CD4-positive, alpha-beta T cell treated with Interleukin-15 for 4 hours (primary cell): ENCODE results near the gene CLEC2A.
"Not testable (repeated sequence)": the region's sequence is repeated elsewhere in the genome, so short reads cannot be mapped to it uniquely, and the experiment has no call there.

Experiments used
- DNase-seq: peaks from one replicate; pipeline ENCODE4 v3.0.0-alpha.2; 2020; ENCODE audit warnings: low spot score

CLEC2A gene, protein sequence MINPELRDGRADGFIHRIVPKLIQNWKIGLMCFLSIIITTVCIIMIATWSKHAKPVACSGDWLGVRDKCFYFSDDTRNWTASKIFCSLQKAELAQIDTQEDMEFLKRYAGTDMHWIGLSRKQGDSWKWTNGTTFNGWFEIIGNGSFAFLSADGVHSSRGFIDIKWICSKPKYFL

DNA sequence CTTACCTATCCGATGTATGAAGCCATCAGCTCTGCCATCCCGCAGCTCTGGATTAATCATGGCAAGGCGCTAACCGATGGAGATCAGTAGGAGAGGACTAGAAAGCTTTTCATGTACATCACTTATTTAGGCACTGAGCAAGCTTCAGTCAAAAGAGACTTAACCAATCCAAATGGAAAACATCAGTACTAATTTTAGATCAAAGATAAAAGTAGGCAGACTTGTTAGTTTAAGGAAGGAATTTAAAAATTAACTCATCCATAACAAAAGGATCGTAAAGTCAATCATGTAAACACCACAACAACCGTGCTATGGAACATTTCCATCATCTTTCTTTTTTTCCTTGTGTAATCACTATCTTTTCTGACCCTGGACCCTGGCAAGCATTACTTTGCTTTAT lies at the start of gene CLEC2A:
CLEC2A (minus strand) TSS at position 101 of the 400 bp plus-strand sequence; CDS start at position 60, 41 bp downstream.
- DNase-seq = no peak

DNA sequence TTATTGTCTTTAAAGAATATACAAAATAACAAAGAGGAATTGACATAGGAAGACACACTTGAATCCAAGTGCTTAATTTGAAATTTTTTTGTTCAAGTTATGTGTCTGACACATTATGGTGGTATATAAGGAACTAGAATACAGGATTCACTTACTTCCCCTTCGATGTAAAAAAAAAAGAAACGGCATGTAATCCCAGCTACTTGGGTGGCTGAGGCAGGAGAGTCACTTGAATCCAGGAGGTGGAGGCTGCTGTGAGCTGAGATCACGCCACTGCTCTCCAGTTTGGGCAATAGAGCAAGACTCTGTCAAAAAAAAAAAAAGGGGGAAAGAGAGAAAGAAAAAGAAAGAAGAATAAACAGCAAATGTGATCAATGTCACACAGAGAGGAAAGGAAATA lies 48.0 kb upstream of the CLEC2A start:
- no peak for DNase-seq

DNA sequence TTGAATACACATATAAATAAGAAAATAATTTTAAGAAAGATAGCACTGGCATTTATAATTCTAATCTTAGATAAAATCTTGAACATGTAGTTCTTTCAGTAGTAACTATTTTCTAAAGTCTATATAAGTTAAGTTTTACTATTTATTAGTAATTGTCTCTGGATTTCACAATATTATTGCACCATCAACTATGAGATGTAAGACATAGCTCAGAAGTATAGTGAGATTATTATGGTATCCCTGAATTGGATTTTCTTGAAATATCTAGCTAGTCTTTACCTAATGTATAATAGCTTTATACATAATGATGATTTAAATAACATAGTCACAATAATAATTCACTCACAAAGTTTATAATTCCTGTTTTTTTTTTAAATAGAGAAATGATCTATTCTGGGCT lies 45.7 kb upstream of the CLEC2A start:
- DNase-seq = no peak

DNA sequence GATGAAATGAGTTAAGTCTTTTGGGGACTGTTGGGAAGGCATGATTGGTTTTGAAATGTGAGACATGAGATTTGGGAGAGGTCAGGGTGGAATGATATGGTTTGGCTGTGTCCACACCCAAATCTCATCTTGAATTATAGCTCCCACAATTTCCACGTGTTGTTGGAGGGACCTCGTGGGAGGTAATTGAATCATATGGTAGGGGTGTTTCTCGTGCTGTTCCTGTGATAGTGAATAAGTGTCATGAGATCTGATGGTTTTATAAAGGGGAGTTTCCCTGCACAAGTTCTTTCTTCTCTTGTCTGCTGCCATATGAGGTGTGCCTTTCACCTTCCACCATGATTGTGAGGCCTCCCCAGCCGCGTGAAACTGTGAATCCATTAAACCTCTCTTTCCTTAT lies 44.5 kb upstream of the CLEC2A start:
- DNase-seq = not testable (repeated sequence)

DNA sequence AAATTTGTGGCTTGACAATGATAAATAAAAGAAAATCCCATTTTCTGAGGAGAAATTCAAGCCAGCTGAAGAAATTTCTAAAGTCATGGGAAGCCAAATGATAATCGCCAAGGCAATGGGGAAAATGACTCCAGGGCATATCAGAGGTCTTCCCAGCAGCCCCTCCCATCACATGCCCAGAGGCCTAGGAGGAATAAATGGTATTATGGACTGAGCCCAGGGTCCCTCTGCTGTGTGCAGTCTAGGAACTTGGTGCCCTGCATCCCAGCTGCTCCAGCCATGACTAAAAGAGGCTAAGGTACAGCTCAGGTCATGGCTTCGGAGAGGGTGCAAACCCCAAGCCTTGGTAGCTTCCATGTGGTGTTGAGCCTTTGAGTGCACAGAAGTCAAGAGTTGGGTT lies 43.4 kb upstream of the CLEC2A start:
- no peak for DNase-seq

DNA sequence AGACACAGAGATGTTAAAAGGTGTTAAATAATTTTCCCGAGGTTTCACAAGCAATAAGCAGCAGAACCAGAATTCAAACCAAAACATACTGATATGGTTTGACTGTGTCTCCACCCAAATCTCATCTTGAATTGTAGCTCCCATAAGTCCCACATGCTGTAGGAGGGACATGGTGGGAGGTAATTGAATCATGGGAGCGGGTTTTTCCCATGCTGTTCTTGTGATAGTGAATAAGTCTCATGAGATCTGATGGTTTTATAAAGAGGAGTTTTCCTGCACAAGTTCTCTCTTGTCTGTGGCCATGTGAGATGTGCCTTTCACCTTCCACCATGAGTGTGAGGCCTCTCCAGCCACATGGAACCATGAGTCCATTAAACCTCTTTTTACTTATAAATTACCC lies 42.6 kb upstream of the CLEC2A start:
- not testable (repeated sequence) for DNase-seq

DNA sequence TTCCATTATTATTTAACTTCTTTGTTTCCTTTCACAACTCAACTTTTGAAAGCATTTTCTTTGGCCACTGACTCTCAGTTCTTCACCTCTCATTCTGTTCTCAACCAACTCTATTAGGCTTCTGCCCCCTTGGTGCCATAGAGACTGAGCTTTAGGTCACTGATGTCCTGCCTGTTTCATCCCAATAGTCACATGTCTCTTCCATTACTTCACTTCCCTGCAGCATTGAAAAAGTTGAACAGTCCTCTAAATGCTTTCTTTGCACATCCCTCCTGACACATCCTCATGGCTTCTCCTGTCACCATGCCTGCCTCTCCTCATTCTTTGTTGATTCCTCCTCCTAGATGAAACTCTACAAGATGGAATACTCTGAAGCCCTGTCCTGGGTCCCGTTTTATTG lies 41.8 kb upstream of the CLEC2A start:
- no peak for DNase-seq

DNA sequence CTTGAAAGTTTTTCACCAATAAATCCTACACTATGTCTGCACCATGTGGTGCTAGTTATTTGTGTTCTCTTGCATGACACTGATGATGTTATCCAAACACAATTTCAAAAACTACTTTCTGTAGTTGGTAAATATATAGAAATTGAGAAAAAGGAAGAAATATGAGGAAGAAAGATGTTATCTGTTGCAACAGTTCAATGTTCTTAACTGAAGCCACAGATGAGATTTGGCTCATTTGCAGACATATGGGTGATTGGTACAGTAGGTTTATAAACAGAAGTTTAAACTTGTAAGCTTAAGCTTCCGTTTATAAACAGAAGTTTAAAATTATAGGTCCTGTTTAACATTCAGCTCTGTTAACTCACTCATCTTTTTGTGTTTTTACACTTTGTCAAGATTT lies 39.0 kb upstream of the CLEC2A start, which contains the start of gene CLEC12A:
CLEC12A (plus strand) TSS at position 229 of the 400 bp plus-strand sequence. CDS start 188 bp downstream, outside the sequence.
- no peak for DNase-seq

DNA sequence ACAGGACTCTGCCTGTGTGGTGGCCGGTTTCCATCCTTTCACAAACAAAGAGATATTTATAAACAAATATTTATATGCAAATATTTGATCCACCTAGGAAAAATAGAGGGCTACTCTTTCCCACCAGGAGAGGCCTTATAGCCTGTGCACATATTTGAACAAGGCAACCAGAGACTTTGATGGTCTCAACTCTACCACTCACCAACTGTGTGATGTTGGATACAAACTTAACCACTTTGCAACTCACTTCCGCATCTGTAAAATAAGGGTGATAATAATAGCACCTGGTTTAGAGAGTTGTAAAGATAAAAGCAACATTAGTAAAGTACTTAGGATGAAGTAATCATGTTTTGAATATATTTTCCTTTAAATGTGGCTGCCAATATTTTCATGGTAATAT lies 37.5 kb upstream of the CLEC2A start:
- no peak for DNase-seq

DNA sequence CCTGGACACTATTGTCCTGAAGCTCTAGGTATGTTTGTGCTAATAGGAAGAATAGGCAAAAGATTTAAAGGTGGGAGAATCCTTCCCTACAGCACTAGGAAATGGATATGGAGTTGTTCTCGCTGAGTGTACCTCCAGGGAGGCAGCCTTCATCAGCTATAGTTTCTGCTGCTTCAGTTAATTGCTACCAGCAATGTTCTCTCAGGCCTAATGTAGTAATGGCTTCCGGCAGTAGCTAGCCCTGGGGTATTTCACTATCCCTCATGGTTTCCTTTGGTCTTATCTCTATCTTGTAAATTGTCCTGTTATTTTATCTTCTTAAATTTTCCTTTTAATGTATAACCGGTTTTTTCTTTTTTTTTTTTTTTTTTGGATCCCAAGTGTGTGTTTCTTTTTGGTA lies 29.7 kb upstream of the CLEC2A start:
- DNase-seq = no peak

DNA sequence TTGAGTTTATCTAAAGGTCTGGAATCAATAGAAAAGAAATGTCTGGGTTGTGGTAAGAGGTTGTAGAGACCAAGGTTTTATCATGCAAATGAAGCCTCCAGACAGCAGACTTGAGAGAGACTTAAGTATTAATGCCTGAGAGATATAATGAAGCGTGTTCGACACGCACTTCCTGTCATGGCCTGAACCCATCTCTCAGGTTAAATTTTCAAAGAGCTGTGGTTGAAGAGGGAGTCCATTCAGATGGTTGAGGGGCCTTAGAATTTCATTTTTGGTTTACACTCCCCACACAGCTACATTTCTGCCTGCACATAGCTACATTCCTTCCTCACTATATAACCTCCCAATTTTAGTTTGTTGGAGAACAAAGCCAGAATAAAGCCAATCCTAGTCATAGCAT lies 28.9 kb upstream of the CLEC2A start:
- DNase-seq = no peak

DNA sequence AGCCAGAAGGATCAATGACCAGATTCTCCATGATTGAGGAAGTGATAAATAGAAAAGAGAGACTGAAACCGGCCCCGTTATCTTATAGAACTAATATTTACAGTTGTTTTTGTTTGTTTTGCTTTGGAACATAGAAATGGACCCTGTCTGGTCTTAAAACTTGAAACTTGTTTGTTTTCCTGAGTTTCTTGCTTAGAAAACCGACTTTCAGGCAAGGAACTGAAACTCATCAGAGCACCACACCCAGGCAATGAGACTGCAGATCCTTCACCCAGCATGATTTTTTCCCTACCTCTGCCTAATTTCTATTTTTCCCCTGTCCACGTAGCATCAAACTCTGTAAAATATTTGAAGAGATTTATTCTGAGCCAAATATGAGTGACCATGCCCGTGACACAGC lies 28.4 kb upstream of the CLEC2A start:
- no peak for DNase-seq

DNA sequence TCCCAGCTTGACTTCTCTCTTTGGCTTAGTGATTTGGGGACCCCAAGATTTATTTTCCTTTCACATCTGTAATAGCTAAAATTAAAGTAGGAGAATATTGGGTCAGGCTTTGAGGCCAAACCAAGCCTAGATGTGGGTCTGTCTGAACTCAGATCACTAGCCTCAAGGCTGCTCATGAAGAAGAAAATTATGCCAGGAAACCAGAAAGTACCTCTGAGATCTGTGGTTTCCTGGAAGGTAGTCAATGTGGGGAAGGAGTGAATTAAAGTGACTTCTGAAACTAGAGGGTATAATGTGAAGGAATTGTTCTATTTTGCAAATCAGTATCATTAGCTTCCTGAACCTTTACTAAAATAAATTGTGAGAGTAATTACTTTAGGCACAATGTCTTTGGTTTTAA lies 25.7 kb upstream of the CLEC2A start:
- peak; percentile 9 for DNase-seq

DNA sequence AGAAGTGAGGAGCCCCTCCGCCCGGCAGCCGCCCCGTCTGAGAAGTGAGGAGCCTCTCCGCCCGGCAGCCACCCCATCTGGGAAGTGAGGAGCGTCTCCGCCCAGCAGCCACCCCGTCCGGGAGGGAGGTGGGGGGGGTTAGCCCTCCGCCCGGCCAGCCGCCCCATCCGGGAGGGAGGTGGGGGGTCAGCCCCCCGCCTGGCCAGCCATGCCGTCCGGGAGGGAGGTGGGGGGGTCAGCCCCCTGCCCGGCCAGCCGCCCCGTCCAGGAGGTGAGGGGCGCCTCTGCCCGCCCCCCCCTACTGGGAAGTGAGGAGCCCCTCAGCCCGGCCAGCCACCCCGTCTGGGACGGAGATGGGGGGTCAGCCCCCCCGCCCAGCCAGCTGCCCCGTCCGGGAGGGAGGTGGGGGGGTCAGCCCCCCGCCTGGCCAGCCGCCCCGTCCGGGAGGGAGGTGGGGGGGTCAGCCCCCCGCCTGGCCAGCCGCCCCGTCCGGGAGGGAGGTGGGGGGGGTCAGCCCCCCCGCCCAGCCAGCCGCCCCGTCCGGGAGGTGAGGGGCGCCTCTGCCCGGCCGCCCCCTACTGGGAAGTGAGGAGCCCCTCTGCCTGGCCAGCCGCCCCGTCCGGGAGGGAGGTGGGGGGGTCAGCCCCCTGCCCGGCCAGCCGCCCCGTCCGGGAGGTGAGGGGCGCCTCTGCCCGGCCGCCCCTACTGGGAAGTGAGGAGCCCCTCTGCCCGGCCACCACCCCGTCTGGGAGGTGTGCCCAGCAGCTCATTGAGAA lies 21.0 kb upstream of the CLEC2A start:
- not testable (repeated sequence) for DNase-seq

DNA sequence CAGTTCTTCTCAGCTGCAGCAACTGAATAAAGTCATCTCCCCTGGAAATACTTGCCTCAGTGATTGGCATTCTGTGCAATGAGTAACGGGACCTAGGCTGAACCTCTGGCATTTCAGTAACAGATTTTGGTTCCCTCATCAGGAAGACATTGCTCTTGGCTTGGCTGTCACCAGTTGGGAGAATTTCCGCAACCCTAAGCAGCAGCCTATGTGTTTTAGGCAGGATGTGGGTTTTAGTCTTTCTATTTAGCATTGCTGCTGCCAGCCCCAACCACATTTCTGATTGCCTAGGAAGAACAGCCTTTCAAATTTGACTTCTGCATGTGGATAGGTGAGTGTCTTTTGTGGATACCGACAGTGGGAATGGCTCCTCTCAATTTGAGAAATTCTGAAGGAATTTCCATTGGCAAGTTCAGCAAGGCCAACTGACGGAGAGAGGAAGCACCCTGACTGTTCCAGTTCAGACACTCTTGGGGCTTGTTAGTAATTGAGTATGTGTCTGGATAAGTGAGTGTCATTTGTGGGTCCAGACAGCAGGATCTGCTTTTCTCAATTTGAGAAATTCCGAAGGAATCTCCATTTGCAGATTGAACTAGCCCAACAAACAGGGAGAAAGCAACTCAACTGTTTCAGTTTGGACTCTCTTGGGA lies 19.0 kb upstream of the CLEC2A start:
- peak; percentile 38 for DNase-seq

DNA sequence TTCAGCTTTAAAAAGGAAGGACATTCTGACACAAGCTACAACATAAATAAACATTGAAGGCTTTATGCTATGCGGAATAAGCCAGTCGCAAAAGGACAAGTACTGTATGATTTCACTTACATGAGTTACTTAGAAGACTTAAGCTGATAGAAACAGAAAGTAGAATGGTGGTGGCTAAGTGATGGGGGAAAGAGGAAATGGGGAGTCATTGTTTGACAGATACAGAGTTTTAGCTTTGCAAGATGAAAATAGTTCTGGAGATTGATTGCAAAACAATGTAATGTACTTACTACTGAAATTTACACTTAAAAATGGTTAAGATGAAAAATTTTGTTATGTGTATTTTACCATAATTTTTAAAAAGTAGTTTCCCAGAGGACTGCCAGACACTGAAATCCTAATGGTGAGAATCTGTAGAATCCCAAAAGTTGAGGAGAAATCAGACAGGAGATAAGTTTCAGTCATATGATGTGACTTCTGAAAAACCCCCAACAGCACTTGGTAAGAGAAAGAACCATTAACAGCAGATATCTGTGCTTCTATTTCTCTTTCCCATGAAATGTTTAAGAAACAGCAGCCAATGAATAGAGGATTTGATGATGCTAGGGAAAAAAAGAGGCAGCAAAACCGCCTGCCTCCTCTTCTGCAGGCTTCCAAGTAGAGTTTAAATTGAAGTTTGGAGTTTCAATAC lies 16.6 kb upstream of the CLEC2A start:
- DNase-seq = peak; percentile 41

DNA sequence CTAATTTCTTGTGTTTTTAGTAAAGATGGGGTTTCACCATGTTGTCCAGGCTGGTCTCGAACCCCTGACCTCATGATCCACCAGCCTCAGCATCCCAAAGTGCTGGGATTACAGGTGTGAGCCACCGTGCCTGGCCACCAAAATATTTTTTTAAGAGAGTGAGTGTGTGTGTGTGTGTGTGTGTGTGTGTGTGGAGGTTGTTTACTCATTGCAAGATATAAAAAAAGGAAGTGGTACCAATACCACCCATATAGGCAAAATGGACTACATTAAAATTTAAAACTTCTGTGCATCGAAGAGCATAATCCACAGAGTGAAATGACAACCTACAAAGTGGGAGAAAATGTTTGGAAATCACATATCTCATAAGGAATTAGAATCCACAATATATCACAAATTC lies 15.5 kb upstream of the CLEC2A start:
- no peak for DNase-seq

DNA sequence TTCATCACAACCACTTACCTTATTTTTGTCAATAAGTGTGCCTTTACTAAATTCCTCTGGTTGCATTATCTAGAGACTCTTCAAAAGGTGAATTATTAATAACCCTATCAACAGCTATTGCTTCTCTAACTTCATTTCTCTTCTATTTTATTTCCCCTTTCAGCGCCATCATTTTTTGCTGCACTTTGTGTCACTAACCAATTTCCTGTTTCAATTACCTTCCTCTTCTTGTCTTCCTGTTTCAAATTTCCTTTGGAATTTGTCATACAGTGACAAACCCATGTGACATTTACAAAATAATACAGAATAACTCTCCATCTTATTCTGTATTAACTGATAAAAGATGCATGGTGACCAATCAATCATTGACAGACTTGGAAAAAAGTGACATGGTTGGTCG lies 12.2 kb upstream of the CLEC2A start:
- no peak for DNase-seq

DNA sequence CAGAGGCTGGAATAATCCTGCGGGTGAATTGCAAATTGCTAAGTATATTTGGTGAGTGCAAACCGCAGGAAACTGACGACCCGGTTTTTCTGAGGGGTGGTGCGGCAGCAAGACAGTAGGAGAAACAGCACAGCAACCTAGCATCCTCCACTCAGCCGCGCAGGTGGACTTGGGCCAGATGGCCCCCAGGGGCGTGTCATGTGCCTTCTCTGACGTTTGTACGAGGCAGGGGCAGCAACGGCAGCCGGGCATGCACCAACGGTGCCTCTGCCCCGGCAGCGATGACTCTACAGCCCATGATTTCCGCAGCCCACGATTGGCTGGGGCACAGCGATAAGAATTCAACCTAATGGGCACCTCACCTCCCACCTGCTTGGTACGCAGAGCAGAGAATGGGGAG lies 11.1 kb upstream of the CLEC2A start:
- no peak for DNase-seq

DNA sequence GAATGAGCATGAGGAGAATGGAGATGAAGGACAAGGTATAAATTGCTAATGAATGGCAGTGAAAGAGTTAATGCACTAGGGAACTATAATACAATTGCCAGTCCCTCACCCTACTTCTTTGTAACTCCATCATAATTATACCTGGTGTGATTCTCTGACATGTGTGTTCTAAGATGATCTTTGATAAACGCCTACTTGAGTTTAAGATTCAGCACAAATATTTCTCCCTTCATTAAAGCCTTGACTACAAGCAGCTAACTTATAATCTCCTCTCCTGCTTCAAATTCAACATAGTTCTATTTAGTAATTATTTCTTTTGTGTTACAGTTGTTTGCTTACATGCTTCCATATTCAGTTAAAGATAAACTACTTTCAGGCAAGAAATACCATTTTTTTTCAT lies 9.7 kb upstream of the CLEC2A start:
- DNase-seq = no peak

DNA sequence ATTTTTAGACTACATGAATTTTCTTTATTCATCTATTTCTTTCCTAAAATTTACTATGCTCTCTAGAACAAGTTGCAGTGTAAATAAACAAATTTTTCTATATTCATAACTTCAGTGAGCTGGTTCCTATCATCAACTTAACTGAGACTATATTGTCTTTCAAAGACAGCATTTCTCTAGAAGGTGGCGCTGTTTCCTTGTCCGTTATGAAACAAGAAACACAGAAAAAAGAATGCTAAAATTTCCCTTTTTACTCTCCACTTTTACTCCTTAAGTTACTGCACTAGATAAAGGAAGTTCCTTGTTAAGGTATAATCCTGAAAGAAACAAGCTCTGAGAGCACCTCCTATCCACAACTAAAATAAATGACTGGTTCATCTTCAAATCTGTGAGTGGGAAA lies 8.2 kb upstream of the CLEC2A start:
- peak; percentile 19 for DNase-seq

DNA sequence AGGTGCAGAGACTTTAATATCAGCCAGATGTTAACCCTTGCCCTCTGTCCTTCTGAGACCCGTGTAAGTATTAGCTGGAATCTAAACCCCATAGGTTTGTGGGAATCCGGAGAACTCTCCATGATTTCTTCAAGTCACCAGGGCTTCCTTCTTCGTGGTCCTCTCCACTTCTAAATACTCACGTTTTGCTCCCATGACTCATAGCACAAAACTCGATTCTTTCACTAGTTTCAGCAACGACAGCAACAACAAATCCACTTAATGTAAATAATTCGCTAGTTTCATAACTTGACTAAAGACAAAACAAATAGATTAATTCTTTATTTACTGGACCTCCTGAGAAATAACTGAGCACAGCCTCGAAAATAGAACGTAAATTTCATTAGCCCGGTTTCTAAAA lies 4.4 kb upstream of the CLEC2A start:
- no peak for DNase-seq

DNA sequence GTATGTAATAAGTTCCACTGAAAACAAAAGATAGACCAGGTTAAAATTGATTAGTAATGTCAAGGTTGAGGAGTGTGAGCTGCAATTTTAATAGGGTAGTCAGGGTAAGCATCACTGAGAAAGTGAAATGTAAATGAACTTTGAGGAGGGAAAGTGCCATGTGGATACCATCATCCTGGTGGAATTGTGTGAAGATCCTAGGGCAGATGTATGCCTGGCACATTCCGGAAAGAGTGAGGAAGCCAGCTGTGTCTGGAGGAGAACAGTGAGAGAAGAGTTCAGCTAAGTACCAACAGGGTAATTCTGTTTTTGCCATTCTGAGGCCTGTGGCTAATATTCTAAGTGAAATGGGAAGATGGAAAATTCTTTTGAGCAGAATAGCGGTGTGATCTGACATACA lies 2.9 kb upstream of the CLEC2A start:
- DNase-seq = no peak
